ENCODE results near the gene NDUFS6.
A peak's percentile ranks its signal among the peaks of the same experiment; 100 is the strongest.
"Not testable (repeated sequence)": the region's sequence is repeated elsewhere in the genome, so short reads cannot be mapped to it uniquely, and the experiment has no call there.

The NDUFS6 gene

GRCh38 chr5:1781726-1782384 is 19.4 kb upstream of the NDUFS6 start:
- DNase-seq = no peak

- DNase-seq = peak; percentile 44
These were observed 18.6 kb upstream of the NDUFS6 start for GRCh38 chr5:1782385-1783215.

- DNase-seq = no peak
These were observed 18.0 kb upstream of the NDUFS6 start for GRCh38 chr5:1783216-1783554.

GRCh38 chr5:1784197-1785050 is 16.8 kb upstream of the NDUFS6 start:
- DNase-seq = no peak

GRCh38 chr5:1785062-1785461 is 16.1 kb upstream of the NDUFS6 start:
- DNase-seq = no peak

GRCh38 chr5:1785984-1786383 is 15.2 kb upstream of the NDUFS6 start:
- DNase-seq = no peak

GRCh38 chr5:1786621-1787471 is 14.4 kb upstream of the NDUFS6 start:
- DNase-seq = no peak

- DNase-seq = no peak
These were observed 13.6 kb upstream of the NDUFS6 start for GRCh38 chr5:1787472-1788047.

- DNase-seq = no peak
These were observed 13.0 kb upstream of the NDUFS6 start for GRCh38 chr5:1788200-1788599.

- DNase-seq = no peak
These were observed 12.4 kb upstream of the NDUFS6 start for GRCh38 chr5:1788828-1789227.

GRCh38 chr5:1789438-1789833 is 11.8 kb upstream of the NDUFS6 start:
- DNase-seq = not testable (repeated sequence)

GRCh38 chr5:1789834-1790471 is 11.3 kb upstream of the NDUFS6 start:
- DNase-seq = no peak

GRCh38 chr5:1791176-1791575 is 10.0 kb upstream of the NDUFS6 start:
- DNase-seq = no peak

GRCh38 chr5:1792842-1793266 is 8.4 kb upstream of the NDUFS6 start:
- DNase-seq = no peak

- no peak for DNase-seq
These were observed 7.9 kb upstream of the NDUFS6 start for GRCh38 chr5:1793301-1793740.

GRCh38 chr5:1793966-1794900 is 7.0 kb upstream of the NDUFS6 start:
- DNase-seq = no peak

GRCh38 chr5:1794901-1795290 is 6.3 kb upstream of the NDUFS6 start:
- DNase-seq = no peak

- DNase-seq = no peak
These were observed 5.7 kb upstream of the NDUFS6 start for GRCh38 chr5:1795506-1795905.

GRCh38 chr5:1795931-1796330 is 5.3 kb upstream of the NDUFS6 start:
- no peak for DNase-seq
